Hepatocyte (in vitro differentiated cells): ENCODE measurements around the gene UTP25. TPM values are rescaled to one million over a fixed set of nuclear protein-coding genes. Genes with fewer than 3 reads are reported as not detected.
"Not testable (repeated sequence)": the region's sequence is repeated elsewhere in the genome, so short reads cannot be mapped to it uniquely, and the experiment has no call there.

Experiments used
- DNase-seq: peaks from one replicate; pipeline ENCODE4 v3.0.0-alpha.2; 2016; ENCODE audit warnings: low spot score
- H2AFZ ChIP-seq: fragments of 200-600 bp; sonication (generic); 2 replicates; pipeline ENCODE4 v1.6.0; 2016; ENCODE audit warnings: antibody characterized with exemption, mild to moderate bottlenecking
- H3K27ac ChIP-seq: fragments of 200-600 bp; sonication (generic); 2 replicates; pipeline ENCODE4 v1.5.1; 2016; ENCODE audit warnings: mild to moderate bottlenecking
- H3K27me3 ChIP-seq: fragments of 200-600 bp; sonication (generic); 2 replicates; pipeline ENCODE4 v1.6.1; 2016
- H3K36me3 ChIP-seq: fragments of 200-600 bp; sonication (generic); replicated peaks from 2 replicates; pipeline ENCODE4 v1.5.1; 2016; ENCODE audit warnings: low read depth; ENCODE audit not compliant: insufficient read depth
- H3K4me1 ChIP-seq: fragments of 200-600 bp; sonication (generic); 2 replicates; pipeline ENCODE4 v1.5.1; 2016; ENCODE audit warnings: mild to moderate bottlenecking, moderate library complexity; ENCODE audit not compliant: insufficient read depth
- H3K4me2 ChIP-seq: fragments of 200-600 bp; sonication (generic); 2 replicates; pipeline ENCODE4 v1.6.0; 2016
- H3K4me3 ChIP-seq: fragments of 200-600 bp; sonication (generic); 2 replicates; pipeline ENCODE4 v1.5.1; 2016; ENCODE audit warnings: mild to moderate bottlenecking
- H3K79me2 ChIP-seq: fragments of 200-600 bp; sonication (generic); 2 replicates; pipeline ENCODE4 v1.6.0; 2017; ENCODE audit warnings: mild to moderate bottlenecking
- H3K9me2 ChIP-seq: fragments of 200-600 bp; sonication (generic); replicated peaks from 2 replicates; pipeline ENCODE4 v1.6.0; 2017; ENCODE audit warnings: mild to moderate bottlenecking; ENCODE audit not compliant: insufficient read depth
- H3K9me3 ChIP-seq: fragments of 200-600 bp; sonication (generic); 2 replicates; pipeline ENCODE4 v1.5.1; 2016; ENCODE audit warnings: low read depth, mild to moderate bottlenecking
- H4K20me1 ChIP-seq: fragments of 200-600 bp; sonication (generic); 2 replicates; pipeline ENCODE4 v1.6.0; 2016; ENCODE audit warnings: mild to moderate bottlenecking; ENCODE audit not compliant: insufficient read depth, poor library complexity, severe bottlenecking
- CTCF ChIP-seq: fragments of 200-600 bp; sonication (generic); IDR thresholded peaks from 2 replicates; pipeline ENCODE4 v1.5.1; 2016; ENCODE audit warnings: antibody characterized with exemption, mild to moderate bottlenecking; ENCODE audit not compliant: poor library complexity
- EZH2 ChIP-seq: fragments of 200-600 bp; sonication (generic); IDR thresholded peaks from 2 replicates; pipeline ENCODE4 v1.6.1; 2016; ENCODE audit warnings: antibody characterized with exemption, mild to moderate bottlenecking, borderline replicate concordance
- EZH2phosphoT487 ChIP-seq: fragments of 200-600 bp; sonication (generic); IDR thresholded peaks from one replicate; pipeline ENCODE4 v1.6.1; 2018; ENCODE audit warnings: antibody characterized with exemption, mild to moderate bottlenecking, low read depth, moderate library complexity; ENCODE audit not compliant: unreplicated experiment, severe bottlenecking
- WGBS: methylation state at CpG from one replicate; pipeline ENCODE4 v1.1.6; 2016; ENCODE audit warnings: low lambda C conversion rate; ENCODE audit errors: missing lambda C conversion rate; 5-methylcytosine and 5-hydroxymethylcytosine counted together
- polyA plus RNA-seq: library from polyadenylated mRNA; unstranded; fragments of >200 nt; fragmentation: Nextera tagmentation; extraction: Ambion mirVana; gene quantifications from 2 replicates; pipeline ENCODE4 v1.2.1, GENCODE V29; 2016
- total RNA-seq: library from RNA; depleted of rRNA; stranded (reverse); fragments of >200 nt; gene quantifications from 2 replicates; pipeline ENCODE4 v1.2.3, GENCODE V29; 2014

UTP25 gene
- total and polyA plus RNA-seq, 2 experiments from 2014 or later = 3.2 to 8.0 TPM

DNA sequence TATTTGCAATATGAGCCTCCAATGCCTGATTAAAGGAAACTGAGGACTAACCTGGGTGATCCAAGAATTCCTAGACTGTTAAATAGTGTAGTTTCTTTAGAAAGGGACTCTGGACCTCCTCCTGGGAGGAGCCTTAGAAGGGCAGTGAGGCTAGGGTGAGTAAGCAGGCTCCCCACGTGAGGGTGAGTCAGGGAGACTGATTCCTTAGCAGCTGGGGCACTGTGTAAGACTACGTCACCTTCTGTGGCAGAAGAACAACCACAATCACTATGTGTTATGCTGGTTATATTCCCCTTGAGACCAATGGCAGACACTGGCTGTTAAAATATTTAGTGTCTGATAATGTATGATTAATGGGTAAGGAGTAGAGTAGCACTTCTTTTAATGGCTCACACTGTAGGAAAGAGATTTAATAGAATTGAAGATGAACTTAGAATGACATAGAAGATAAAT lies 56.9 kb downstream of the UTP25 start:
- no peak overlapping the region for H3K4me3 ChIP-seq
- TF ChIP-seq EZH2phosphoT487 = no peak
- no peak for TF ChIP-seq CTCF
- no peak for TF ChIP-seq EZH2
- no peaks in the 10 kb centered on the region for H4K20me1 ChIP-seq
- H3K36me3 ChIP-seq = no peaks in the 10 kb centered on the region
- peak overlapping the region; percentile 14 for H3K4me2 ChIP-seq
- no peaks in the 10 kb centered on the region for H3K79me2 ChIP-seq
- peak; percentile 93 for DNase-seq
- H3K27me3 ChIP-seq = peaks cover 9% of the 10 kb centered on the region
- WGBS = 17% methylated on average over 2 of the region's 2 CpGs
- H3K27ac ChIP-seq = peak overlapping the region; percentile 56
- peaks cover 3% of the 10 kb centered on the region for H3K4me1 ChIP-seq
- no peak overlapping the region for H2AFZ ChIP-seq
- H3K9me3 ChIP-seq = no peaks in the 10 kb centered on the region
- H3K9me2 ChIP-seq = no peaks in the 10 kb centered on the region

- no peaks in the 10 kb centered on the region for H3K36me3 ChIP-seq
- H3K79me2 ChIP-seq = no peaks in the 10 kb centered on the region
- H3K4me1 ChIP-seq = peaks cover 3% of the 10 kb centered on the region
- no peaks in the 10 kb centered on the region for H3K9me2 ChIP-seq
- H3K9me3 ChIP-seq = no peaks in the 10 kb centered on the region
- no peak overlapping the region for H2AFZ ChIP-seq
- H4K20me1 ChIP-seq = no peaks in the 10 kb centered on the region
- DNase-seq = no peak
- no peak overlapping the region for H3K4me3 ChIP-seq
- no peak overlapping the region for H3K27ac ChIP-seq
- TF ChIP-seq EZH2phosphoT487 = no peak
- TF ChIP-seq CTCF = no peak
- no peak for TF ChIP-seq EZH2
- 94% methylated on average over 7 of the region's 7 CpGs for WGBS
- H3K4me2 ChIP-seq = no peak overlapping the region
- H3K27me3 ChIP-seq = no peaks in the 10 kb centered on the region
Observed at GRCh38 chr1:209885403-209886218, 57.8 kb downstream of the UTP25 start.

- Histone ChIP-seq H3K27me3 (no peaks in the 10 kb centered on the region), H3K79me2 (no peaks in the 10 kb centered on the region), H3K27ac (no peak overlapping the region), H3K4me3 (no peak overlapping the region), H2AFZ (no peak overlapping the region), H4K20me1 (no peaks in the 10 kb centered on the region), H3K9me2 (no peaks in the 10 kb centered on the region), H3K4me1 (peaks cover 3% of the 10 kb centered on the region), H3K9me3 (no peaks in the 10 kb centered on the region), H3K4me2 (no peak overlapping the region), H3K36me3 (no peaks in the 10 kb centered on the region)
- no peak for TF ChIP-seq EZH2phosphoT487
- TF ChIP-seq CTCF = peak; percentile 6
- 25% methylated on average over 1 of the region's 1 CpG for WGBS
- no peak for DNase-seq
Observed at GRCh38 chr1:209886219-209886536, 58.4 kb downstream of the UTP25 start.

GRCh38 chr1:209888291-209889076 lies 60.7 kb downstream of the UTP25 start:
- not testable (repeated sequence) for H3K9me3 ChIP-seq, H3K36me3 ChIP-seq, H3K4me2 ChIP-seq, H3K4me3 ChIP-seq, H2AFZ ChIP-seq, H4K20me1 ChIP-seq, H3K79me2 ChIP-seq, H3K27me3 ChIP-seq, H3K9me2 ChIP-seq, H3K27ac ChIP-seq, DNase-seq, H3K4me1 ChIP-seq
- 92% methylated on average over 25 of the region's 31 CpGs for WGBS
